Activated CD4-positive, alpha-beta T cell treated with anti-CD3 and anti-CD28 coated beads, Interleukin-2, amount 50 U/mL, for 1 hour (primary cell): ENCODE data around the gene PCK2.

Experiments used
- DNase-seq: peaks from one replicate; pipeline ENCODE4 v3.0.0-alpha.2; 2020

Gene PCK2

GRCh38 chr14:24141097-24141880 is 47.2 kb downstream of the PCK2 start, which contains the start of gene EMC9:
Gene EMC9 (minus strand): TSS chr14:24141591. CDS start chr14:24141304, 287 bp downstream.
- peak; percentile 99 for DNase-seq

GRCh38 chr14:24143511-24143910 is 49.4 kb downstream of the PCK2 start:
- no peak for DNase-seq

- DNase-seq: no peak
Observed at GRCh38 chr14:24144451-24144850, 50.3 kb downstream of the PCK2 start.

DNA sequence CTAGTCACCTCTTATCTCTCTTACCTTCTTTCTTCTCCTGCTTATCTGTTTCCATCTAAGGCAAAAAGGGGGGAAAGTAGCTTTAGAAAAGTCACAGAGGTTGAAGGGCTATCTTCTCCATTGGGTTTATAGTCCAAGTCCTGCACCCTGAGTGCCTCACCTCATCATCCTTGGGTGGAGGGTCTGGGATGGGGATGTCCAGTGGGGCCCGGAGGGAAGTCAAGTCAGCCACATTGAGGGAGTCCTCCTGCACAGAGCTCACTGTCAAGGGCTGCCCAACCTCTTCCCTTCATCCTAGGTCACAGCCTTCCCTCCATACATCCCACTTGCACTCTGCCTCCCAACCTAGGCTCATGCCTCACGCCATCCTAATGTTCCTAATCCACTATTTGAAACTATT is 51.1 kb downstream of the PCK2 start:
- DNase-seq: no peak

DNA sequence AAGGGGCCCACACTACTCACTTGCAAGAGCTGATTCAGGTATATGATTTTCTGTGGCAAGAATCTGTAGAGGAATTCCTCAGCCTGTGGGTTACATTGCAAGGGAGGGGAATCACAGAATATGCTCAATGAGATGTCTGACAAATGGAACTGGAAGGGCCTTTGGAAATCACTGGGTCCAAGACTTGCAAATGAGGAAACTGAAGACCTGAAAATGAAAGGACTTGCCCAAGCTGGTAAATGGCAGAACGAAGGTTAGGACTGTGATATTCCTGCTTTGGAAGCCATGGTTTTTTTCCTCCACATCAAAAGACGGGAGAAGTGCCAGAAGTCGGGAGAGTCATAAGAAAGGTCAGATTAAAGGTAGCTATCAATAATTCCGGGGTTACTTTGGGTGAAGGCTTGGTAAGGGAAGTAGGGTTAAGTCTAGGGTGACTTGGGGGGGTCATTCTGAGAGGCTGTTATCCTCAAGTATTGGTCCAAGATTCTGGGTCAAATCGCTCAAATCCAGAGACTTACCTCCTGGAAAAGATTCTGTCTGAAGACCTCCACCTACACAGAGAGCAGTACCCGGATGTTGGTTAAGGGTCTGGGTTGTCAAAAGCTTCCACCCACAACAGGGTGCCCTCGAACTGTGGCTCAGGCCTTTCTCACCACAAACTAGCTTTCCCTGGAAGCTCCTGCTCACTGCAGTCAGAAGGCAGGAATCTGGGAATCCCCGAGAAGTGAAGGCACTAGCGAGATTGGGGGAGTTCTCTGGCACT is 51.8 kb downstream of the PCK2 start:
- DNase-seq: no peak

- peak; percentile 75 for DNase-seq
Observed at GRCh38 chr14:24146453-24146977, 52.4 kb downstream of the PCK2 start, which contains the start of gene PSME2. Gene PSME2 (minus strand): TSS chr14:24146610. CDS start chr14:24146581, 29 bp downstream.

DNA sequence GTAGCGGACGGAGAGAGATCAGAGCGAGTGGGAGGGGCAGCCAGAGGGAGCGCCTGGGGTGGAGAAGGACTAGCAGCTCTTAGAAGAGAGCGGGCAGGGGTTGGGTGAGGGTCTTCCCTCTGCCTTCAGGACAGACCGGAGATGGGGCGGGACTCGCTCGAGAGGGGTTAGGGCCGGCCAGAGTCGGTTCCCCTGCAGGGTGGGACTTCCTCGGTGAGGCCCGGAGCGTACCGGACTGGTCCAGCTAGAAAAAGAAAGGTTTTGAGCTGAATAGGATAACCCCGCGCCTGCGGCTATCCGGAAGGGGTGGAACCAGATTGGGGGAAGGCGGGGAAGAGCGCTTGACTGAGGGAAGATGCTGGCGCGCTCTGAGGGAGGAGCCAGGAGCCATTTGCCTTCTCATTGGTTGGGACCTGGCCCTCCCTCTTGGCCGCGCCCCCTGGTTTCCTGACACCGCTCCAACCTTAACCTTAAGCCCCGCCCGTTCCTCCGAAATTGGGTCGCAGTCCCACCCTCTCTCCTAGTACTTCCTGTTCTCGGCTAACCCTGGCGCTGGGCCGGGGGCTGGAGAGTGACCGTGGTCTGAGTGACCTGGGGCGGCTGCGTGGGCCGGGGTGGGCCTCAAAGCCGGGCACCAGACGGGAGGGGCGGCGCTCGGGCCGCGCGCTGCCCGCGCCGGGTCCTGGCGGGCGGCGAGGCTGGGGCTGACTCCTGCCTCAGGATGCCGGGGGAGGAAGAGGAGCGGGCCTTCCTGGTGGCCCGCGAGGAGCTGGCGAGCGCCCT is 53.1 kb downstream of the PCK2 start, which contains the start of gene RNF31:
Gene RNF31, plus strand, starts transcription at position 521 of the 783 bp plus-strand sequence. Its CDS starts 201 bp downstream, at position 722.
- DNase-seq: peak; percentile 97

- no peak for DNase-seq
Observed at GRCh38 chr14:24147761-24148428, 53.8 kb downstream of the PCK2 start.

- DNase-seq: no peak
Observed at GRCh38 chr14:24149302-24149969, 55.3 kb downstream of the PCK2 start.

DNA sequence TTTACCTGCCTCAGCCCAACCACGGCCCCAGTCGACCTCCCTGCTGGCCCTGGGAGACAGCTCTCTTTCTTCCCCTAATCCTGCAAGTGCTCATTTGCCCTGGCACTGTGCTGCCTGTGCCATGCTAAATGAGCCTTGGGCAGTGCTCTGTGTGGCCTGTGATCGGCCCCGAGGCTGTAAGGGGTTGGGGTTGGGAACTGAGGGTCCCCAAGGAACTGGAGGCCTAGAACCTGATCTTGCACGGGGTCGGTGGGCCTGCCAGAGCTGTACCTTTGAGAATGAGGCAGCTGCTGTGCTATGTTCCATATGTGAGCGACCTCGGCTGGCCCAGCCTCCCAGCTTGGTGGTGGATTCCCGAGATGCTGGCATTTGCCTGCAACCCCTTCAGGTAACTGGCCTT is 56.0 kb downstream of the PCK2 start:
- no peak for DNase-seq

GRCh38 chr14:24150567-24150966 is 56.5 kb downstream of the PCK2 start:
- no peak for DNase-seq

DNA sequence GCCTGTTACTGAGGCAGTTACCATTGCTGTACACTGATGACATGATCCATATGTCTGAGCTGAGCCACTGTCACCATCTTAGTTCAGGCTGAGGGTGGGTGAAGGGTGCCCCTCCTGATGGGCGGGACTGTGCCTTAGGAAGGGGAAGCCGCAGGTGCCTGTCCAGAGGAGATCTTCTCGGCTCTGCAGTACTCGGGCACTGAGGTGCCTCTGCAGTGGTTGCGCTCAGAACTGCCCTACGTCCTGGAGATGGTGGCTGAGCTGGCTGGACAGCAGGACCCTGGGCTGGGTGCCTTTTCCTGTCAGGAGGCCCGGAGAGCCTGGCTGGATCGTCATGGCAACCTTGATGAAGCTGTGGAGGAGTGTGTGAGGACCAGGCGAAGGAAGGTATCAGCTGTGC is 56.9 kb downstream of the PCK2 start:
- no peak for DNase-seq

DNA sequence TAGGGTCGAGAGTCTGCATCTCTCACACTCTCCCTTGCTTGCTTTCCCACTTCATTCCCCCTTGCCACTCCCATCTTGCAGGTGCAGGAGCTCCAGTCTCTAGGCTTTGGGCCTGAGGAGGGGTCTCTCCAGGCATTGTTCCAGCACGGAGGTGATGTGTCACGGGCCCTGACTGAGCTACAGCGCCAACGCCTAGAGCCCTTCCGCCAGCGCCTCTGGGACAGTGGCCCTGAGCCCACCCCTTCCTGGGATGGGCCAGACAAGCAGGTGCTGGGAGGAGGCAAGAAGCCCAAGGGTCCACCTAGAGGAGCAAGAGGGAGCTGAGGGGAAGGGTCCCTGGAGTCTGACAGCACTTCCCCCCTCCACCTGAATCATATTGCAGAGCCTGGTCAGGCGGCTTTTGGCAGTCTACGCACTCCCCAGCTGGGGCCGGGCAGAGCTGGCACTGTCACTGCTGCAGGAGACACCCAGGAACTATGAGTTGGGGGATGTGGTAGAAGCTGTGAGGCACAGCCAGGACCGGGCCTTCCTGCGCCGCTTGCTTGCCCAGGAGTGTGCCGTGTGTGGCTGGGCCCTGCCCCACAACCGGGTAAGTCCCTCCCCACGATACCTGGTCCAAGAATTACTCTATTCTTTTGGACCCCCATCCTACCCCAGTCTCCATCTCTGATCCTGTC is 57.4 kb downstream of the PCK2 start:
- no peak for DNase-seq
